A673 (cell line): ENCODE data around the gene SPATS2.

Source experiments
- CTCF ChIP-seq: fragments of 300-800, 200-600 bp; sonication (generic); conservative IDR thresholded peaks from 2 replicates; pipeline ENCODE4 v1.5.1; 2017; ENCODE audit warnings: low read depth, mild to moderate bottlenecking, antibody characterized with exemption, low read length, moderate library complexity, mixed read lengths
- EZH2 ChIP-seq: fragments of 200-600 bp; sonication (generic); IDR thresholded peaks from 2 replicates; pipeline ENCODE4 v1.6.1; 2017; ENCODE audit warnings: borderline replicate concordance, low read depth, mild to moderate bottlenecking, mixed read lengths, antibody characterized with exemption, low read length; ENCODE audit not compliant: poor library complexity, severe bottlenecking

- no peak for TF ChIP-seq EZH2
- no peak for TF ChIP-seq CTCF
Observed at GRCh38 chr12:49323524-49324097, 43.7 kb upstream of the SPATS2 start.
